ENCODE results near the gene ADSS1. TPM values are rescaled to one million over a fixed set of nuclear protein-coding genes. Genes with fewer than 3 reads are reported as not detected.

ADSS1 gene
- total RNA-seq, 4 donors from 2014 or later: 4.4 to 11.3 (median 7.1) TPM; not detected in 1

DNA sequence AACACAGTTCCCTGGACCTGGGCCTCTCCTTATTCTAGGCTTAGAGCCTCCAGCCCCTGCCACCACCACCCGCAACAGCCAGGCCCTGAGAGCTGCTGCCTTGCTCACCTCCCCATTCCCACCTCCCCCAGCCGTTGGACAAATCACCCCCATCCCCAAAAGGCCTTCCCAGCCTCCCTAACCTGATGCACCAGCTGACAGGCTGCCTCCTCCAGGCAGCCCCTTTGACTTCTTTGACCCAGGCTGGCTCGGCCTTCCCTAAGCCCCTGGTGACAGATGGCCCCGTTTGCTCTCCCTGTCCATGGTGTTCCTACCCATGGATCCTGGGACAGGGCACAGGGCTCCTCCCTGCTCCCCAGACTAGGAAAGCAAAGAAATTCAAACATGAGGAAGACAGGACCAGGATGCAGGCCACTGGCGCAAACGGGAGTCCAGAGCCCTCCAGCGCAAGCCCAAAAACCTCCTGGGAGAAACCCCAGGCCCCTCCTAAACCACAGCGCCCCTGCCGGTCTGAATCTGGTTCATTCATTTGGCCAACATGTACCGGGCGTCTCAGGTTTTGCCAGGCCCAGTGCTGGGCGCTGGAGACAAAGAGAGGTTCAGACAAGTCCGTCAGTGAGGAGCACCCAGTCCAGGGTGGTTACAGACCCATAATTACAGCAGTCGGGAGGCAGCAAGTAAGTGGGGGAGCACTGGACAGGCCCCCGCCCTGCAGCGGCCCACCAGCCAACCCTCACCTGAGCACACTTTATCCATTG lies 69.1 kb downstream of the ADSS1 start:
- 89% methylated on average over 16 of the region's 16 CpGs; no CpG with 5 or more reads in 1 of the 2 donors for WGBS, 2 donors (ENCODE audit: low coverage in 1 of 2)
- intact Hi-C loops (cut with DNase I; ENCODE audit: low total_unique reads): no loop called here
- peaks cover 30 to 46% (median 37%) of the 10 kb centered on the region in 4 donors for H3K4me1 ChIP-seq
- no peaks in the 10 kb centered on the region for H3K9me3 ChIP-seq
- peaks cover 0 to 8% (median 0%) of the 10 kb centered on the region in 4 donors for H3K36me3 ChIP-seq
- no peak for DNase-seq
- TF ChIP-seq POLR2A (IDR thresholded peaks at IDR 0.05) (no peak), CTCF (IDR thresholded peaks at IDR 0.05) (no peak)
- no peak overlapping the region for H3K27ac ChIP-seq
- in situ Hi-C loops (cut with MboI; ENCODE audit: low pct_ligation_motif_present in 1 of 4, low pct_unique_long_range_greater_than_20kb in 1 of 4, low sequenced_read_pairs in 3 of 4): no loop called here
- H3K4me3 ChIP-seq: no peak overlapping the region
- no peaks in the 10 kb centered on the region for H3K27me3 ChIP-seq

DNA sequence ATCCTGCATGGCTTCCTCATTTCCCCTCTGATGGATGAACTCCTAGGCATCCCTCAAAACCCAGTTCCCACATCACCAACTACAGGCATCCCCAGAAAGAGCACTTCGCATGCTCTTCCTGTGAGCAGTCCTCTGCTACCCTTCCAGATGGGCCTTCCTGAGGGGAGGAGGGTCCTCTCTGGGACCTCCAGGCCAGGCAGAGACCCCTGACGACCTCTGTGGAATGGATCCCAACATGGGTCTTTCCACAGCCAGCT lies 69.6 kb downstream of the ADSS1 start:
- Histone ChIP-seq H3K27ac (peak overlapping the region in 3 of 4 donors; percentile 87 to 90 (median 89)), H3K27me3 (no peaks in the 10 kb centered on the region)

GRCh38 chr14:104794099-104794498 lies 70.1 kb downstream of the ADSS1 start:
- Histone ChIP-seq H3K27me3 (no peaks in the 10 kb centered on the region), H3K4me3 (peak overlapping the region; percentile 72 to 94 (median 86)), H3K36me3 (peaks cover 0 to 8% (median 0%) of the 10 kb centered on the region in 4 donors), H3K27ac (peak overlapping the region; percentile 87 to 90 (median 88)), H3K4me1 (peaks cover 30 to 48% (median 37%) of the 10 kb centered on the region in 4 donors), H3K9me3 (no peaks in the 10 kb centered on the region)
- in situ Hi-C loops (cut with MboI; ENCODE audit: low pct_ligation_motif_present in 1 of 4, low pct_unique_long_range_greater_than_20kb in 1 of 4, low sequenced_read_pairs in 3 of 4) (no loop called here), intact Hi-C loops (cut with DNase I; ENCODE audit: low total_unique reads) (no loop called here)
- 9% methylated on average over 6 of the region's 15 CpGs; no CpG with 5 or more reads in 1 of the 2 donors for WGBS, 2 donors (ENCODE audit: low coverage in 1 of 2)
- peak; percentile 68 for DNase-seq
- TF ChIP-seq EP300 (IDR thresholded peaks at IDR 0.05; ENCODE audit: low read depth) (no peak), POLR2A (IDR thresholded peaks at IDR 0.05) (no peak), CTCF (IDR thresholded peaks at IDR 0.05) (no peak), POLR2AphosphoS5 (IDR thresholded peaks at IDR 0.05) (no peak)

More for the DNA sequence above, 69.6 kb downstream of the ADSS1 start:
- WGBS, 2 donors (ENCODE audit: low coverage in 1 of 2): 79% methylated on average over 2 of the region's 2 CpGs; no CpG with 5 or more reads in 1 of the 2 donors
- Histone ChIP-seq H3K4me3 (peak overlapping the region in 1 of 4 donors; percentile 72), H3K4me1 (peaks cover 30 to 48% (median 37%) of the 10 kb centered on the region in 4 donors), H3K9me3 (no peaks in the 10 kb centered on the region), H3K36me3 (peaks cover 0 to 8% (median 0%) of the 10 kb centered on the region in 4 donors)
- in situ Hi-C loops (cut with MboI; ENCODE audit: low pct_ligation_motif_present in 1 of 4, low pct_unique_long_range_greater_than_20kb in 1 of 4, low sequenced_read_pairs in 3 of 4) (no loop called here), intact Hi-C loops (cut with DNase I; ENCODE audit: low total_unique reads) (no loop called here)
- no peak for DNase-seq
- TF ChIP-seq EP300 (IDR thresholded peaks at IDR 0.05; ENCODE audit: low read depth) (no peak), CTCF (IDR thresholded peaks at IDR 0.05) (no peak), POLR2A (IDR thresholded peaks at IDR 0.05) (no peak), POLR2AphosphoS5 (IDR thresholded peaks at IDR 0.05) (no peak)

DNA sequence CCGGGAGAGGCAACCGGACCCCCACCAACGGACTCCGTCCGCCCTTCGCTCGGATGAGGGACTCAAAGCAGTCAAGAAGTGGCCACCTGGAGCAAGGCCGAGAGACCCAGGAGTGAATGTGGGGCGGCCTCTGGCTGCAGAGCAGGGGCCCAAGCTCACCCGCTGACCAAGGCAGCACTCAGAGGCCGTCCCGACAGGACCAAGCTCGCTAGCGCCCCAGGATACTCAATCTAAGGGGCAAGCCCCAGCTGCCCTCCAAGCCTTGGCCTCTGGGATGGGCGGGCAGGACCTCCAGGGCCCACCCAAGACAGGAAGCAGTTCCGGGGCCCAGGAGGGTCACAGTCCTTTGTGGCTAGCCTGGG lies 70.6 kb downstream of the ADSS1 start:
- Histone ChIP-seq H3K36me3 (peaks cover 0 to 8% (median 0%) of the 10 kb centered on the region in 4 donors), H3K4me3 (peak overlapping the region; percentile 72 to 94 (median 86)), H3K27ac (peak overlapping the region; percentile 87 to 90 (median 88)), H3K4me1 (peaks cover 30 to 53% (median 39%) of the 10 kb centered on the region in 4 donors), H3K9me3 (no peaks in the 10 kb centered on the region), H3K27me3 (no peaks in the 10 kb centered on the region)
- intact Hi-C loops (cut with DNase I; ENCODE audit: low total_unique reads): no loop called here
- 3% methylated on average over 16 of the region's 16 CpGs; no CpG with 5 or more reads in 1 of the 2 donors for WGBS, 2 donors (ENCODE audit: low coverage in 1 of 2)
- TF ChIP-seq POLR2AphosphoS5 (IDR thresholded peaks at IDR 0.05) (no peak), CTCF (IDR thresholded peaks at IDR 0.05) (no peak), POLR2A (IDR thresholded peaks at IDR 0.05) (no peak), EP300 (IDR thresholded peaks at IDR 0.05; ENCODE audit: low read depth) (no peak)
- in situ Hi-C loops (cut with MboI; ENCODE audit: low pct_ligation_motif_present in 1 of 4, low pct_unique_long_range_greater_than_20kb in 1 of 4, low sequenced_read_pairs in 3 of 4): no loop called here
- peak; percentile 38 for DNase-seq

All from transverse colon (tissue), 4 donors.